Fibroblast of lung (primary cell): ENCODE data around the gene HYAL4. TPM values are rescaled to one million over a fixed set of nuclear protein-coding genes. Genes with fewer than 3 reads are reported as not detected.
"Not testable (repeated sequence)": the region's sequence is repeated elsewhere in the genome, so short reads cannot be mapped to it uniquely, and the experiment has no call there.

Experiments used
- DNase-seq, 2 donors: peaks; one replicate each; pipeline versions ENCODE4 v3.0.0 to v3.0.0-alpha.2; 2010; ENCODE audit warnings: low read depth in 2 of 2
- H2AFZ ChIP-seq: 2 replicates; pipeline ENCODE4 v1.5.1; 2012; ENCODE audit warnings: low read length, control low read depth, inconsistent platforms
- H3K27ac ChIP-seq: 2 replicates; pipeline ENCODE4 v1.5.1; 2011; ENCODE audit warnings: low read length, control low read depth; ENCODE audit not compliant: insufficient read depth
- H3K27me3 ChIP-seq: 2 replicates; pipeline ENCODE4 v1.5.1; 2011; ENCODE audit warnings: mild to moderate bottlenecking, low read length; ENCODE audit not compliant: control insufficient read depth, insufficient read depth
- H3K36me3 ChIP-seq: 2 replicates; pipeline ENCODE4 v1.5.1; 2011; ENCODE audit warnings: low read length; ENCODE audit not compliant: control insufficient read depth, insufficient read depth
- H3K4me1 ChIP-seq: 2 replicates; pipeline ENCODE4 v1.5.1; 2011; ENCODE audit warnings: low read length; ENCODE audit not compliant: control insufficient read depth, insufficient read depth; ENCODE audit errors: extremely low read depth
- H3K4me2 ChIP-seq: 2 replicates; pipeline ENCODE4 v1.5.1; 2011; ENCODE audit warnings: low read length, control low read depth; ENCODE audit not compliant: insufficient read depth; ENCODE audit errors: extremely low read depth
- H3K4me3 ChIP-seq, 4 experiments: fragments of 200-600 bp in 1 of 4; sonication (generic) in 1 of 4; replicated peaks in 1 of 4; 2 replicates each; pipeline ENCODE4 v1.5.1; 2011 to 2016; ENCODE audit warnings: low read length in 4 of 4, low read depth in 3 of 4, mild to moderate bottlenecking in 3 of 4, control low read depth in 2 of 4, inconsistent platforms in 1 of 4, mixed read lengths in 1 of 4; ENCODE audit not compliant: insufficient read depth in 1 of 4; ENCODE audit errors: control extremely low read depth in 1 of 4
- H3K79me2 ChIP-seq: 2 replicates; pipeline ENCODE4 v1.5.1; 2012; ENCODE audit warnings: mild to moderate bottlenecking, low read length, inconsistent platforms; ENCODE audit not compliant: control insufficient read depth, insufficient read depth
- H3K9ac ChIP-seq: 2 replicates; pipeline ENCODE4 v1.5.1; 2011; ENCODE audit warnings: mild to moderate bottlenecking, low read length, control low read depth; ENCODE audit not compliant: insufficient read depth
- H3K9me3 ChIP-seq: 2 replicates; pipeline ENCODE4 v1.5.1; 2012; ENCODE audit warnings: low read depth, low read length; ENCODE audit not compliant: control insufficient read depth, insufficient read depth
- H4K20me1 ChIP-seq: 2 replicates; pipeline ENCODE4 v1.5.1; 2011; ENCODE audit warnings: low read length; ENCODE audit not compliant: control insufficient read depth, insufficient read depth; ENCODE audit errors: extremely low read depth
- CTCF ChIP-seq, 2 donors: IDR thresholded peaks in 1 of 2; conservative IDR thresholded peaks in 1 of 2; 1 replicate in 1 of 2; 2 replicates in 1 of 2; pipeline ENCODE4 v1.5.1; 2011 to 2012; ENCODE audit warnings: low read length in 2 of 2, control low read depth in 1 of 2, inconsistent platforms in 1 of 2, low read depth in 1 of 2, mild to moderate bottlenecking in 1 of 2
- EZH2 ChIP-seq: IDR thresholded peaks from 2 replicates; pipeline ENCODE4 v1.5.1; 2012; ENCODE audit warnings: low read length, control low read depth, mild to moderate bottlenecking; ENCODE audit errors: missing control alignments
- polyA plus RNA-seq, 2 donors: library from polyadenylated mRNA; depleted of rRNA in 1 of 2; stranded (reverse) in 1 of 2; unstranded in 1 of 2; fragments of >200 nt; gene quantifications; 2 replicates each; pipeline ENCODE4 v1.2.1, GENCODE V29; 2011 to 2012; ENCODE audit warnings: missing spikeins in 1 of 2
- total RNA-seq: library from RNA; depleted of rRNA; stranded (reverse); fragments of >200 nt; gene quantifications from 2 replicates; pipeline ENCODE4 v1.2.1, GENCODE V29; 2014

HYAL4 gene
- total and polyA plus RNA-seq, 2 donors (not counting 1 experiment from before 2014, with no cell fraction given), result not detected

- no peak overlapping the region for H3K4me3 ChIP-seq
- H3K9ac ChIP-seq, result no peak overlapping the region
- no peak overlapping the region for H2AFZ ChIP-seq
- no peak overlapping the region for H3K4me2 ChIP-seq
- no peaks in the 10 kb centered on the region for H3K79me2 ChIP-seq
- H3K27ac ChIP-seq, result no peak overlapping the region
- H4K20me1 ChIP-seq, result no peaks in the 10 kb centered on the region
- DNase-seq, result no peak
- no peaks in the 10 kb centered on the region for H3K27me3 ChIP-seq
- H3K9me3 ChIP-seq, result no peaks in the 10 kb centered on the region
- no peaks in the 10 kb centered on the region for H3K36me3 ChIP-seq
- no peaks in the 10 kb centered on the region for H3K4me1 ChIP-seq
- TF ChIP-seq CTCF (conservative IDR thresholded peaks at IDR 0.05 in 1 of 2, IDR thresholded peaks at IDR 0.05 in 1 of 2; ENCODE audit: low read depth in 1 of 2, low read length in 2 of 2) (no peak), EZH2 (no peak)
Observed at GRCh38 chr7:123824754-123825067, 20.3 kb upstream of the HYAL4 start.

GRCh38 chr7:123828805-123829204 lies 16.2 kb upstream of the HYAL4 start:
- no peak overlapping the region for H3K4me2 ChIP-seq
- no peak overlapping the region for H3K27ac ChIP-seq
- no peak overlapping the region for H2AFZ ChIP-seq
- H3K36me3 ChIP-seq, result no peaks in the 10 kb centered on the region
- DNase-seq, result no peak
- no peaks in the 10 kb centered on the region for H4K20me1 ChIP-seq
- H3K79me2 ChIP-seq, result no peaks in the 10 kb centered on the region
- TF ChIP-seq EZH2, result no peak
- no peak for TF ChIP-seq CTCF (conservative IDR thresholded peaks at IDR 0.05 in 1 of 2, IDR thresholded peaks at IDR 0.05 in 1 of 2; ENCODE audit: low read depth in 1 of 2, low read length in 2 of 2)
- H3K27me3 ChIP-seq, result no peaks in the 10 kb centered on the region
- H3K9me3 ChIP-seq, result no peaks in the 10 kb centered on the region
- no peak overlapping the region for H3K4me3 ChIP-seq
- no peak overlapping the region for H3K9ac ChIP-seq
- no peaks in the 10 kb centered on the region for H3K4me1 ChIP-seq

- Histone ChIP-seq H3K27ac (no peak overlapping the region), H3K4me3 (no peak overlapping the region), H4K20me1 (no peaks in the 10 kb centered on the region), H3K9ac (no peak overlapping the region), H3K36me3 (no peaks in the 10 kb centered on the region), H3K79me2 (no peaks in the 10 kb centered on the region), H2AFZ (no peak overlapping the region), H3K9me3 (no peaks in the 10 kb centered on the region), H3K4me1 (no peaks in the 10 kb centered on the region), H3K27me3 (no peaks in the 10 kb centered on the region), H3K4me2 (no peak overlapping the region)
- no peak for DNase-seq
- TF ChIP-seq EZH2 (no peak), CTCF (conservative IDR thresholded peaks at IDR 0.05 in 1 of 2, IDR thresholded peaks at IDR 0.05 in 1 of 2; ENCODE audit: low read depth in 1 of 2, low read length in 2 of 2) (no peak)
Observed at GRCh38 chr7:123836656-123837055, 8.3 kb upstream of the HYAL4 start.

- H3K4me3 ChIP-seq, H3K27ac ChIP-seq, H3K4me2 ChIP-seq, DNase-seq, H3K9ac ChIP-seq, H4K20me1 ChIP-seq, H3K36me3 ChIP-seq, H3K27me3 ChIP-seq, H3K9me3 ChIP-seq, H3K4me1 ChIP-seq, H2AFZ ChIP-seq, H3K79me2 ChIP-seq: not testable (repeated sequence)
Observed at GRCh38 chr7:123839106-123839505, 5.9 kb upstream of the HYAL4 start.

GRCh38 chr7:123844142-123844541 lies 827 bp upstream of the HYAL4 start:
- not testable (repeated sequence) for H3K4me3 ChIP-seq, H3K4me1 ChIP-seq, H2AFZ ChIP-seq, DNase-seq, H4K20me1 ChIP-seq, H3K27me3 ChIP-seq, H3K9ac ChIP-seq, H3K79me2 ChIP-seq, H3K4me2 ChIP-seq, H3K9me3 ChIP-seq, H3K36me3 ChIP-seq, H3K27ac ChIP-seq
